ENCODE measurements around the gene C13orf42.

- TF ChIP-seq, protein P1, sequence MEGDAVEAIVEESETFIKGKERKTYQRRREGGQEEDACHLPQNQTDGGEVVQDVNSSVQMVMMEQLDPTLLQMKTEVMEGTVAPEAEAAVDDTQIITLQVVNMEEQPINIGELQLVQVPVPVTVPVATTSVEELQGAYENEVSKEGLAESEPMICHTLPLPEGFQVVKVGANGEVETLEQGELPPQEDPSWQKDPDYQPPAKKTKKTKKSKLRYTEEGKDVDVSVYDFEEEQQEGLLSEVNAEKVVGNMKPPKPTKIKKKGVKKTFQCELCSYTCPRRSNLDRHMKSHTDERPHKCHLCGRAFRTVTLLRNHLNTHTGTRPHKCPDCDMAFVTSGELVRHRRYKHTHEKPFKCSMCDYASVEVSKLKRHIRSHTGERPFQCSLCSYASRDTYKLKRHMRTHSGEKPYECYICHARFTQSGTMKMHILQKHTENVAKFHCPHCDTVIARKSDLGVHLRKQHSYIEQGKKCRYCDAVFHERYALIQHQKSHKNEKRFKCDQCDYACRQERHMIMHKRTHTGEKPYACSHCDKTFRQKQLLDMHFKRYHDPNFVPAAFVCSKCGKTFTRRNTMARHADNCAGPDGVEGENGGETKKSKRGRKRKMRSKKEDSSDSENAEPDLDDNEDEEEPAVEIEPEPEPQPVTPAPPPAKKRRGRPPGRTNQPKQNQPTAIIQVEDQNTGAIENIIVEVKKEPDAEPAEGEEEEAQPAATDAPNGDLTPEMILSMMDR (IDR thresholded peaks at IDR 0.05) = no peak
- TF ChIP-seq POLR2A (IDR thresholded peaks at IDR 0.05) = no peak
Measured at GRCh38 chr13:51071493-51071892, 39.6 kb downstream of the C13orf42 start.
